OCI-M2 (cell line): ENCODE results near the gene PIM3.
"Not testable (repeated sequence)": the region's sequence is repeated elsewhere in the genome, so short reads cannot be mapped to it uniquely, and the experiment has no call there.

ENCODE experiments used
- DNase-seq: peaks from one replicate; lab custom pipeline; 2025; ENCODE audit not compliant: unreplicated experiment; lab: John Stamatoyannopoulos, UW

The PIM3 gene

GRCh38 chr22:49981799-49982198 is 21.2 kb downstream of the PIM3 start:
- not testable (repeated sequence) for DNase-seq

GRCh38 chr22:49983148-49984042 is 22.8 kb downstream of the PIM3 start:
- DNase-seq = no peak

- no peak for DNase-seq
Measured at GRCh38 chr22:49986325-49986724, 25.8 kb downstream of the PIM3 start.

- DNase-seq = not testable (repeated sequence)
Measured at GRCh38 chr22:49989826-49990225, 29.3 kb downstream of the PIM3 start.

- DNase-seq = no peak
Measured at GRCh38 chr22:49991167-49991566, 30.6 kb downstream of the PIM3 start.

- no peak for DNase-seq
Measured at GRCh38 chr22:49991907-49992533, 31.4 kb downstream of the PIM3 start.

GRCh38 chr22:49992921-49993648 is 32.5 kb downstream of the PIM3 start:
- no peak for DNase-seq

GRCh38 chr22:49993649-49994360 is 33.2 kb downstream of the PIM3 start:
- no peak for DNase-seq

- DNase-seq = no peak
Measured at GRCh38 chr22:49994361-49995040, 33.9 kb downstream of the PIM3 start.

- DNase-seq = no peak
Measured at GRCh38 chr22:49995041-49995360, 34.4 kb downstream of the PIM3 start.

GRCh38 chr22:49995361-49996118 is 35.0 kb downstream of the PIM3 start:
- no peak for DNase-seq

GRCh38 chr22:49996119-49996517 is 35.5 kb downstream of the PIM3 start:
- DNase-seq = no peak

- DNase-seq = no peak
Measured at GRCh38 chr22:49996518-49997250, 36.1 kb downstream of the PIM3 start.

- DNase-seq = no peak
Measured at GRCh38 chr22:49997251-49997599, 36.7 kb downstream of the PIM3 start.

- no peak for DNase-seq
Measured at GRCh38 chr22:49997932-49998717, 37.6 kb downstream of the PIM3 start.

- no peak for DNase-seq
Measured at GRCh38 chr22:49998718-49999062, 38.1 kb downstream of the PIM3 start.

GRCh38 chr22:49999063-49999945 is 38.7 kb downstream of the PIM3 start:
- no peak for DNase-seq
